ENCODE results near the gene GPC3.
"Not testable (repeated sequence)": the region's sequence is repeated elsewhere in the genome, so short reads cannot be mapped to it uniquely, and the experiment has no call there.

GPC3 gene

DNA sequence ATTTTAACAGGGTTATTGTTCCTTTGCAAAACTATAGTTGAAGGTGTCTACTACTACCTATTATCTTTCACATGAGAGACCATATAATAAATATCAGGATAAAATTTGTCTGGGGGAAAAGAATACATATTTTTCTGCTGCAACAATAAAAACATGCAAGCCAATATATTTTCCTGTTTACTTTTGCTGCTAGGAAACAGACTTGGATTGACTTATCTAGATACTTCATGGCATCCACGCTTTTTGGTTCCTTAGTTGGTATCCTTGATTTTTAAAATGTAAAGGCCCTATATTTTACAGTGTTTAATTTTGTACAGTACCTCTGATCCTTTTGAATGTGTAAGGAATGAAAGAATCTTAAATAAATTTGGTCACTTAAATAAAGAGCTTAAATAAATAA lies 150.6 kb downstream of the GPC3 start:
- DNase-seq, result no peak

GRCh38 chrX:133819546-133819945 lies 165.8 kb downstream of the GPC3 start:
- no peak for DNase-seq

DNA sequence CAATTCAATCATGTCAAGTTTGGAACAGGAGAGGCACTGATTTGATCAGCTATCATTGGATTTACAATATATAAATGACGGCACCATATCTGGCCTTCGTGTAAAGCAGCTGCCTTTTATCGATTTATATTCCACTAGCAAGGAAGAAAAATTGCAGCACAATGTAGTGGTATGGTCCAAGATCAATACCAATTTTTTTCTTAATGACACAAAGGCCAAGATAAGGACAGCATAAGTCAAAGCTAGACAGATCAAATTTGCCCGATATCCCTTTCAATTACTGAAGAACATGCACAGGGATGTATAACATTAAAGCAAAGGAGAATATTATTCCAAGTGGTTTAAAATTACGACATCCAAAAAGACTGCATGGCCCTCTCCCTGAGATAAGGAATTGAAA lies 167.4 kb downstream of the GPC3 start:
- no peak for DNase-seq

- DNase-seq, result no peak
Observed at GRCh38 chrX:133815496-133815895, 169.9 kb downstream of the GPC3 start.

DNA sequence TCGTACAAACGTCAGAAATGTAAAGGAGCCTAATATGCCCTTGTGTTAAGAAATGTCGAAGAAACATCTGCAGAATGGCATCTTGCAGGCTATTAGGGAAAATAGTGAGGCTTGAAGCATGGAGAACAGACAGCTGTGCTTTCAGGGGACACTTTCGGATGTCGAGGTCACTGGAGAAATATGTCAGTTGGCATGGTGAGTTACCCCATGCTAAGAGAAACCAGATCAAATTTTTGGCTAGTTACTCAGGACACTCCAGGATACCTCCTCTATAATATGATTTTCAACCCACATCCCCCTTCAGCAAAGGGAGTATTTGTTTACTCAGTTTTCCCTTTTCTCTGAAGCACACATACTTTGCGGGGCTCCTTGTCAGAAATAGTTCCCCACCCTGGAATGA lies 171.4 kb downstream of the GPC3 start:
- no peak for DNase-seq

DNA sequence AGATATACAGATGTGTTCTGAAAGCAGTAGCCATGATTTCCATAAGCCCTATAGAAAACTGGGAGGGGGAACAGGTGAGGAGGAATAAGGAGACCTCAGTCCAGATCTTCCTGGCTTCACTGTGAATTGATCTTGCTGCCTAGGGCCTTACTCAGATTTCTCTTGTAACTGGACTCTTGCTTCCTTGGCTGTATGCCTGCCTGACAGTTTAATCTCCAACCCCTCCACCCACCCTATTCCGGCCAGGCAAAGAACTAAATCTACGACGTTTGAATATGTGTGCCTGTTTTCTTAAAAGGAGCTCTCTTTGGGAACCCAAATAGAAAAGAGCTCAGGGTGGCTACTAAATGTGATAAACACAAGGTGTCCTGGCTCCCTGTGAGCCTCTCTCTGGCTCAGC lies 173.0 kb downstream of the GPC3 start:
- no peak for DNase-seq

DNA sequence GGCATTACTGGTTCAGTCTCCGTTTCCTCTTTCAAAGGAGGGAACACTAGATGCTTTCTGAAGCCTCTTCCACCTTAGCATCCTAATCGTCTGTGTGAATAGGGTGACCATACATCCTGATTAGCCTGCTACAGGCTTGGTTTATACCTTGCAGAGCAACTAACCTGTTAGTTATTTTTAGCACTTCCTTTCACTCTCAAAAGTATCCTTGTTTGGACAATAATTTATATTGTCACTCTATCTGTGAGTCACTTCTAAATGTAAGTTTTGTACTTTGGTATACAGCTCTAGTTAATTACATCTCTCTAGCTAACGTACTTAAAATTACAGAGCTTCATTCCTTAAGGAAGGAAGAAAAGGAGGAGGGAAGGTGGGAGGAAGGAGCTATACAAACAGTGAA lies 174.5 kb downstream of the GPC3 start:
- DNase-seq, result no peak

DNA sequence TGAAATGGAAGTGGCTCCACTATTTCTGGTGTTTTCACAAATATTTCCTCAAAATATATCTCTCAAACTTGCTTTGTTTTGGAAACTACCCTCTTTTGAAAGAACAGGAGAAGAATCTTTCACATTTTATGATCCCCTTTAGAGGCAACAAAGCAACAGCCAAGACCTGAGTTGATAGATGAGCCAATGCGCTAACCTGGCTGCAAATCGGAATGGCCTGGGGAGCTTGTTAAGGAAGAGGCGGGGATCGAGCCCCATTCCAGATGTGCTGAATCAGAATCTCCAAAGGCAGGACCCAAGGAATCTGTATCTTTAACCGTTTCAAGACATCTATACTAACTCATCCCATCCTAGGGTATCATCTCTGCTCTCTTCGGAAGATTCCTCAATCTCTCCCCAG lies 181.3 kb downstream of the GPC3 start:
- DNase-seq, result no peak

GRCh38 chrX:133796282-133796681 lies 189.1 kb downstream of the GPC3 start:
- no peak for DNase-seq

DNA sequence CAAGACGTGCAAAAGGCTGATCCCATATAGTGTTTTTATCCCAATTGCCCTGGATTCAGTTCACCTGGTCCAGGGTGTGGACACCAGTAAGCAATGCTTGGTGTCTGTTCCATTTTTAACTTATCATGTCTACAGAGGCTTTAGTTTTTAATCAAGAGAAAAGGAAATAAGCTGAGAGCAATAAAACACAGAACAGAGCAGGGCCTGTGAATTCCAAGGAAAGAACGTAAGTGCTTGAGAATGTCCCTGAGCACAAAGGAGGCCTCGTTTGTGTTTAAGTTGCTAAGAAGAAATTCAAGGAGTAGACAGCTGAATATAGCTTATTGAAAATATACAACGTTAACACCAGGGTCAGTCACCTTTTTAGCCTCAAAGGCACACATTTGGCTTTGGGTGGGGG lies 191.3 kb downstream of the GPC3 start:
- no peak for DNase-seq

- no peak for DNase-seq
Observed at GRCh38 chrX:133793626-133794025, 191.8 kb downstream of the GPC3 start.

GRCh38 chrX:133792198-133792953 lies 193.0 kb downstream of the GPC3 start:
- DNase-seq, result peak; percentile 88

DNA sequence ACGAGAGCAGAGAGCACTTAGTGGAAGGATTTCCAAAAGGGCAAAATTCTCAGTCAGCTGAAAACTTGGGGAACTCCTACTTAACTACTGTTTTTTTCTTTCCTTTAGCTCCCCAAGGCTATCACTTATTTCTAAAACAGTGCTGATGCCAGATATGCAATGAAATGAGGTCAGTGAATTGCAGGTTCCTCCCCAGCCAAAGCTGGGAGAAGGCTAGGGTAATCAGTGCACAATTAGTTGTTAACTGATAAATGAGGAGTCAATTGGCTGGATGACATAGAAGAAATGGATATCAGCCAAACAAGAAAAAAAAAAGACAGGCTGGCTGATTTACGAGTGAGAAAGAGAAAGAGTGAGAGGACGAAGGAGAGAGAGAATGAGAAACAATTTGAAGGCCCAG lies 195.6 kb downstream of the GPC3 start:
- no peak for DNase-seq

DNA sequence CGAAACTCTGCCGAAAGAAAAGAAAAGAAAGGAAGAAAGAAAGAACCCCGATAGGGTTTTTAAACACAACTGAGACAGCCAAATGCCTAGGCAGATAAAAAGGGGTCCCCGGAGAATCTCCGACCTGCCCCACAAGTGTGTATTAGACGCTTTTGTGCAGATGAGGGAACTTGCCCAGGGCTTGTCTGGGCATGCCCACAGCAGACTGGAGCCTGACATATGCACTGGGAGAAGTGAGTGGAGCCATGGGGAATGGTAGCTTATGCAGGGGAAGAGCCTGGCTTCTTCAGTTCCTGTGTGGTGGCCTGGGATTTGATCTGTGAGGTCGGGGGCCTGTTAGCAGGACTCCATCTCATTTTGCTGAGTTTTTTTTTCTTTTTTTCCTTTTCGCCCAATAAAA lies 199.0 kb downstream of the GPC3 start:
- no peak for DNase-seq

GRCh38 chrX:133783274-133783673 lies 202.1 kb downstream of the GPC3 start:
- DNase-seq, result no peak

DNA sequence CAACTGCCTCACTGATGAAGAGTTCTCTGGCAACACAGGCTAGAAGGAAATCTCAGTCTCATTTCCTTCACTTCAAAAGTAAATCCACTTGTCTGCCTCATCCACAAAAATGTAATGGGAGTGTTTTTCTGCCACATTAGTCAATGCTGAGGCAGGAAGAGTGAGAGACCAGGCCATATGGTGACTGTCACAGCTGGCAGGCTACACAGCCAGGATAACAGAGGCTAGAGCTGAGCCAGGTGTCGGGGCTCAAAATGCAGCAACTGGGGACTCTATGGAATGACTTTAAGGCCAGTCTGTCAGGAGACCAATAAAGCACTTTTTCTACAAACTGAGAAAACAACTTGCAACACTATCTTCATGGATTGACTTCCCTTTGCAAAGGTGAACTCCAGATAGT lies 204.2 kb downstream of the GPC3 start:
- DNase-seq, result peak; percentile 64

DNA sequence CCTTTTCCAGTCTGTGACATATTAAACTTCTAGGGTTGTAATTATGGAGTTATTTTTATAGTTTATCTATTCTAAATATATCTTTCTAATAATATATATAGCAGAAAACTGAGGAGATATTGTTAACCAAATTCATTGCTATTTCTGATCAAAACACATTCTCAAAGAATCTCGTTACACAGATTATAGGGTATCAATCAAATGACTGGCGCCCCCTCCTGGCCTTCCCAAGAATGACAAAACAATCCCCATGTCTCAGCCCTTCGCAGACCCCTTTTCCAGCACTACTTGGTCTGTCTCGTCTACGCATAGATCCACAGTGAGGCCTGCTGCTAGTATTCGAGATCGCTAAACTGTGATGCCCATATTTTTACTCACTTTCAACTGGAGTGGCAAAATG lies 209.3 kb downstream of the GPC3 start:
- peak; percentile 3 for DNase-seq

DNA sequence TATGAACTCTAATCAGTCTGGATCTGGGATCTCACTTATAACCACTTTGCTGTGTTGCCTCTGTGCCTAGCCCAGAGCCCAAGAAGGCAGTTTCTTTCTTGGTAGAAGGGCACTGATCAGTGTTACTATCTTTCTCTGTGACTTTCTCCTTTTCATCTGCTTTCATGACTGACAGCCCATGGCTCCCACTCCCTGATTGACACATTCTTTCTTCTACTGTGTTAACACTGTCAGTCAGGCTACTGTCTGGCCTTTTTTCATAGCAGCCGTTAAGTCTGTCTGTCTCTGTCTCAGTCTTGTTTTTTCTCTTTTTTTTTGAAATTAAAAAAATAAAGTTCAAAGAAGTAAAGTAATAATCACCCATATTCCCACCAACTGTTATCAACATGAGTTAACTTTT lies 210.6 kb downstream of the GPC3 start:
- no peak for DNase-seq

- DNase-seq, result no peak
Observed at GRCh38 chrX:133771086-133771646, 214.2 kb downstream of the GPC3 start.

DNA sequence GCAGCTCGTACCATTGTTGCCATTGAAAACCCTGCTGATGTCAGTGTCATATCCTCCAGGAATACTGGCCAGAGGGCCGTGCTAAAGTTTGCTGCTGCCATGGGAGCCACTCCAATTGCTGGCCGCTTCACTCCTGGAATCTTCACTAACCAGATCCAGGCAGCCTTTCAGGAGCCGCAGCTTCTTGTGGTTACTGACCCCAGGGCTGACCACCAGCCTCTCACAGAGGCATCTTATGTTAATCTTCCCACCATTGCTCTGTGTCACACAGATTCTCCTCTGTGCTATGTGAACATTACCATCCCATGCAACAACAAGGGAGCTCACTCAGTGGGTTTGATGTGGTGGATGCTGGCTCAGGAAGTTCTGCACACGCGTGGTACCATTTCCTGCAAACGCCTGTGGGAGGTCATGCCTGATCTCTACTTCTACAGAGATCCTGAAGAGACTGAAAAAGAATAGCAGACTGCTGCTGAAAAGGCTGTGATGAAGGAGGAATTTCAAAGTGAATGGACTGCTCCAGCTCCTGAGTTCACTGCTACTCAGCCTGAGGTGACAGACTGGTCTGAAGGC lies 222.3 kb downstream of the GPC3 start:
- not testable (repeated sequence) for DNase-seq

GRCh38 chrX:133754657-133755056 lies 230.7 kb downstream of the GPC3 start:
- no peak for DNase-seq

- DNase-seq, result no peak
Observed at GRCh38 chrX:133749951-133750350, 235.4 kb downstream of the GPC3 start.

DNA sequence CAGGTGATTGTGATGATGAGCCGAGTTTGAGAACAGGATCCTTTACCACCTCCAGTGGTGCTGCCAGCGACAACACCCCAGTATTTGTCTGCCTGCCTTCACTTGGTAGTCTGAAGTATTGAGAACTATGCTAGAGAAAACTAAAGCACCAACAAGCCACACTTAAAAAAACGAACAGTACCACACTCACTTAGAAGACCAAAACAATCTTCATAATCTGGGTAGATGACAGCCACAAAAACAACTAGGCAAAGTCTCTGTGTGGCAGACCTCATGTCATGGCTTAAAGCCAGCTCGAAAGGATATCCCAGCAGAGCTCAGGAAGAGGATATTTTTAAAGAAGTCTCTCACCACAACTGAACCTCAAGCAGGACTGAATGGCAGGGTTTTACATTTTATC lies 236.0 kb downstream of the GPC3 start:
- DNase-seq, result no peak

DNA sequence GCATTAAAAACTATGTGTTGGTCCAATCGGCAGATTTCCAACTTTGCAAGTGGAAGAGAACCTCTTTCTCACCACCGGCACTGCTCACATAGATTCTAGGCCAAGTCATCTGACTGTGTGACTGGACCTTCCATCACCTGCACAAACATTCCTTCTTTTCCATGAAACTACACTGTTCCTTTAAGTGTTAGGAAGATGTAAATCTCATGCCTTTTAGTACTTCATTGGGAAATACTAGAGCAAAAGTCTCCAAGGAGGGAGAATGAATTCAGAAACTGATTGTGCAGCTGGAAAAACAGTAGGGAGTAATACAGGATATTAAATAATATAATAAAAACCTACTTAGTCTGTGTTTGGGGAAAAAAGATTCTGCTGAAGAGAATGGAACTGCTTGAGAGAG lies 238.2 kb downstream of the GPC3 start:
- no peak for DNase-seq

DNA sequence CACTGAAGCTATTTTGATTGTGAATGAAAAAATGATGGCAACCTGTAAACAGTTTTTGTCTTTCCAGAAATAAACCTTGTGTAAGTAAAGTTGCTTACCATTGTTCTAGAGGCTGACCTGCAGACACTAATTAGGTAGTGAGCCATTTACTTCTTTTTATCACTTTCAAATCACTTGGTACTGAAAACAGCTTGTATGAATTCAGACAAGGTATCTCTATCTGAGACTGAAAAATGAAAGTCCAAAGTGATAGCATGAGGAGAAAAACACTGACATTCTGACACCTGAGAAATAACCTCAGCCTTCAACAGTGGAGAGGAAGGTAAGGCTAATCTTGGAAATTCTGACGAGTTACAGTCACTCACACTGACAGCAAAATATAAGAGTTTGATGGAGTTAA lies 238.8 kb downstream of the GPC3 start:
- DNase-seq, result no peak
